Measurements from ENCODE around the gene FKBP1A.

The FKBP1A gene

DNA sequence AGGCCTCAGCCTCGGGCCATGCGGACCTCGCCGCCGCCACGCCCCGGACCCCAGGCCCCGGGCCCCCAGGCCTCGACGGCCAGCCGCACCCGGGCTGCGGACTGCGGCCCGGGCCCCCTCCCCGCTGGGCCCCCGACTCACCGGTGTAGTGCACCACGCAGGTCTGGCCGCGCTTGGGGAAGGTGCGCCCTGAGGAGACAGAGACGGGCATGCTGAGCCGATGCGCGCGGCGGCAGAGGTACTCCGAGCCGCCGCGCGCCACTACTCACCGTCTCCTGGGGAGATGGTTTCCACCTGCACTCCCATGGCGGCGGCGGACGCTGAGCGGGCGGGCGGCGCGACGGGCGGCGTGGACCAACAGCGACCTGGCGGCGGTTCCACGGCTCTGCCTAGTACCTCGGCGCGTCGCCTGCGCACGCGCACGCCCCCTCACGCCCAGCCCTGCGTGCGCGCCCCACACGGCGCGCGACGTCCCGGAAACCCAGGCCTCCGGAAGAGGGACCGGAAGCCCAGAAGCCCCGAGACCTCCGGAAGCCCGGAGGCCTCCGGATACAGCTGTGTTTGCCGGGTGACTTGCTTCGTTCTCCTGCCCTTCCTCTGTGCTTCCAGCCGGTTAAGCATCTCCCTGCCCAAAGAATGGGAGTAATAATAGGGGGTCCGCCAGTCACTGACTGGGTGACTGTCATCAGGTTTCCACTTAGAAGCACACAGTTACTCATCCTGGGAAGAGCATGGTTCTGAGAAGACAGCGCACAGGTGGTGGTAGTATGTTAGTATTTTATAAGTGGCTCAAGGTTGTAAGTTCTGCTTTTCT lies at the start of gene FKBP1A:
Gene FKBP1A, minus strand, starts transcription at position 362 of the 814 bp plus-strand sequence. Its CDS starts 56 bp downstream, at position 306.
- peak in 54 of 56 donors; percentile 44 to 92 (median 81) for DNase-seq

DNA sequence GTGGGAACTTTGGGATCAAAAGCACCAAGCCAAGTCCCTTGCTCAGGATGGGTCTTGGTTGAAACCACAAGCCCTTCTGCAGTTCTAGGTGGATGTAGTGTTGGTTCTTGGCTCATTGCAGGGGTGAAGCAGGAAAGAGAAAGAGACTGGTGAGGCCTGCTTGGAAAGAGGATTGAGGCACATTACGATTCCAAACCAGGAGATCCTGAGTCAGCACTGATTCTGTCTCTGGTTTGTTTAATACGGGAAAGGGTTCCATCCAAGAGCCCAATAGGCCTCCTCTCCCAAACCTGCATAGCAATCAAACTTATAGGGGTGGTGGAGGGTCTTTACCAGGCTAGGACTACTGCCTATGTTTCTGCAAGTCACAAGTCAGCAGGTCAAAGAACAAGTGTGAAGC lies 49.5 kb upstream of the FKBP1A start:
- DNase-seq = no peak

DNA sequence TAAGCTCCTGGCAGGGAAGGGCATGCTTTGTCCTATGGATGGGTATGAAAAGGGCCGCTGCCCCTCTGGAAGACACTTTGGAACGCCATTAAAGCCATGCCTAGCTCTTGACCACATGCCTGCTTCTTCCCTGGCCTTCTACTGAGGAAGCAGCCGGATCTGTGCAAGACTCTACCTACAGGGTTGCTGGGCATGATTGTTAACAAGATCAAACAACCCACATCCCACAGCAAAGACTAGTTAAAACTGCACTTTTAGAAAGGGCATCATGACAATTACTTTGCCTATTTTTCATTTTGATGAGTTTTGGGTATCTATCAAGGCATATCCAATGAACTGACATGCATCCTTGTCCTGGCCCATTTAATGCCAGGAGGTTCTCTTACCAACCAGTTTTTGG lies 48.3 kb upstream of the FKBP1A start:
- DNase-seq = no peak

DNA sequence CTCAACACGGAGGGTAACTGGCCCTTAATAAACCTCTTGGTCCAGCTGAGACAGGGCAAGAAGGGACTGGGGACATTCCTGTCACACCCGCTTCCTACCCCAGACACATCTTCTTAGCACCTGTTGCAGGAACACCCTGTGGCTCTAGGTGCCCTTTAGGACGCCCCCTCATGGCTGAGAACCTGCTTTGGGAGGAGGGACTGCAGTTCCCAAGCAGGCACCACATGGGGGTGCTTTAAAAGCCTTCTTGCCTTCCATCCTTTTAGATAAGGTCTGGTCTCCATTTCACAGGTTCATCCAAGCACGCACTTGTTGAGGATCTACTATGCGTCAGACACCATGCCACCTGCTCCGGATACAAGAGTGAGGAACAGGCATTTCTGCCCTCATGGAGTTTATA lies 47.2 kb upstream of the FKBP1A start:
- no peak for DNase-seq

DNA sequence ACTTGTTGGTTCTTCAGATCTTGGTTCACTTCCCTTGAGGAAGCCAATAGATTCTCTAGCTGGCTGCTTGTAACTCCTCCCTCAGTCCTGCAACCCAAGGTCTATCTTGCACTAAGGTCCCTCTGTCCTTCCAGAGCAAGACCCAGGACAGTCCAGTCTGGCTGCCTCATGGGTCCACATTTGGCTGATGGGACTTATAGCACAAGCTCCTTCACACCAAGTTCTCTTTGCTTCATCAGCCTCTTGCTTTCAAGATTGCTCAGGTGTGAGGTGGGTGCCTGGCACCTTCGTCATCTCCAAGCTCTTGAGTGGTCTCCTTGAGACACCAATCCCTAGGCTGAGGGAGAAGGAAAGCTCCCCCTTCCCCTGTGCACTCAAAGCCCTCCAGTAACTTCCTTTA lies 45.5 kb upstream of the FKBP1A start:
- DNase-seq = no peak

DNA sequence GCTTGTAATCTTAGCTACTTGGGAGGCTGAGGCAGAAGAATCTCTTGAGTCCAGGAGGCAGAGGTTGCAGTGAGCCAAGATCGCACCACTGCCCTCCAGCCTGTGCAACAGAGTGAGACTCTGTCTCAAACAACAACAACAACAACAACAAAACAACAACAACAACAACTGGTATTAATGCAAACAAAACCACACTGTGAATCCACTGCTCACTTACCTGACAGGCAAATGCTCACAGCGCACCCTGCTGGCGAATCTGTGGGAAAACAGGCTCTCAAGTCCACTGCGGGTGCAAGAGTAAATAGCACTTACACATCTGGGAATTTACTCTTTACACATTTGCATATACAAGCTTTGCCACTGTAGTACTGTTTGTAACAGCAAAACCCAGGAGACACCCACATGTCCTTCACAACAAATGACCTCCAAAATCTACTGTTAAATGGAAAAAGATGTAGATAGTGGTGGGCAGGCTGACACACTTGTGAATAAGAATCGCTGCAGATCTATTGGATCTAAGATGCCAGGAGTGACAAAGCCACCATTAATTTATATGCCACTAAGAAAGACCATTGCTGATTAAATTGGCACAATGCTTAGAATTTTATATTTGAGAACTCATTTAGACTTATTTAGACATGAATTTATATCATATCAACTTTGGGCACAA lies 44.5 kb upstream of the FKBP1A start:
- DNase-seq = peak in 48 of 56 donors; percentile 1 to 78 (median 38)

DNA sequence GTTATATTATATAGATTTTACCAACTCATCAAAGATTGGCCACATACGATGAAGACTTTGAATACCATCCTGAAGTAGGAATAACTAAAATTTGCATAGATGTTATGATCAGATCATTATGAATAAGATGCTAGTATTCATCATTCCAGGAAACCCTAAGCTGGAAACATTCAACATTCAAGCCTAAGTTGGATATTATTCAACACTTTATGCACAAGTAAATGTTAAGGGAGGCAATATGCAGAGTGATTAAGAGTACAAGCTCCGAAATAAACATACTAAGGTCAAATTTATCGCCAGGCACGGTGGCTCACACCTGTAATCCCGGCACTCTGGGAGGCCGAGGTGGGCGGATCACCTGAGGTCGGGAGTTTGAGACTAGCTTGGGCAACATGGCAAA lies 43.4 kb upstream of the FKBP1A start:
- no peak for DNase-seq

DNA sequence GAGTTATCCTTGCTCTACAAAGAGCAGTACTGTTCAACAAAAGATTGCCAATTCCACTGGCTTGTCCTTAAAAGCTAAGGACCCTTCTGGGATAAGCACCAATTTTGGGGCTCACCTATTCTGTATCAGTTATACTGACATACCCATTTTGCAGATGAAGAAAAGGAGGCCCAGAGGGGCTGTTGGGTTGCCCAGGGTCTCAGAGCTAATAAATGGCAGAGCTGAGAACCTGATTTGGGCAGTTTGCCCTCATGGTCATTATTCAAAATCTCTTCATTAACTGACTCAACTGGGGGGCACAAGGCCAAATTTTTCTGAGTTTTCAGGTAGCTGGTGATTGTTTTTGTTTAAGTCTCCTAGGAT lies 42.5 kb upstream of the FKBP1A start:
- DNase-seq = no peak

DNA sequence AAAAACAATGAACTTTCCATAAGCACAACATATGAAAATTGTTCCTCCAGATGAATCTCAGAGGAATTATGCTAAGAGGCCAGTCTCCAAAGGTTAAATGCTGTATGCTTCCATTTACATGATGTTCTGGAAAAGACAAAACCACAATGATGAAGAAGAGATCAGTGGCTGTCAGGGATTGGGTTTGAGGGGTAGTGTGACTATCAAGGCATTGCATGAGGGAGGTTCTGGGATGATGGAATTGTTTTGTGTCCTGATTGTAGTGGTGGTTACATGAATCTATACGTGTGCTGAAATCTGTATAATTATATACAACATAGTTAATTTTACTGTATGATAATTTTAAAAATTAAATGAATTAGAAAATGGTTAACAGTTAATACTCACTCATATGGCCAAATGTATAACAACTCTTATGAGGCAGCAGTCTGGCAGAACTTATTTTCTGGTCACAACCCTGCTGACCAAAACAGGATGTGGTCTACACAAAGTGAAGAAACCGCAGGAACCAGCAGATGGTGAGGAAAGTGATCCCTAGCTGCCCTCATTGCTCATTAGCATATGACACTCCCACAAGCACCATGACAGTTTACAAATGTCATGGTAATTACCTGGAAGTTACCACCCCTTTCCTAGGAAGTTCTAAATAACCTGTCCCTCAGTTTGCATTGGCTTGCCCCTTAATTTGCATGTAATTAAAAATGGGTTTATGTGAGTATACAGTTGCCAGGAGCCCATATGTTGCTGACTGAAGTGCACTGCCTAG lies 41.9 kb upstream of the FKBP1A start:
- DNase-seq = peak in 2 of 56 donors; percentile 3 to 21

DNA sequence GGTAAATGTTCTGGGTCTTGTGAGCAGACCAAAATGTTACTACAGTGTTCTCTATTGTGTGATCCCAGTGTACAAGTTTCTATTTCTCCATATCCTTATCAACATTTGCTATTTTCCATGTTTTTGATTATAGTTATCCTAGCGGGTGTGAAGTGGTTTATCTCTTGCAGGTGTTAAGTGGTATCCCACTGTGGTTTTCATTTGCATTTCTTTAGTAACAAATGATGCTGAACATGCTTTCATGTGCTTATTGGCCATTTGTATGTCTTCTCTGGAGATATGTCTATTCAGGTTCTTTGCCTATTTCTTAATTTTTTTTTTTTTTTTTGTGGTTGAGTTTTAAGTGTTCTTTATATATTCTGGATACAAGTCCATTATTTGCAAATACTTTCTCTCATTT lies 38.3 kb upstream of the FKBP1A start:
- DNase-seq = no peak

DNA sequence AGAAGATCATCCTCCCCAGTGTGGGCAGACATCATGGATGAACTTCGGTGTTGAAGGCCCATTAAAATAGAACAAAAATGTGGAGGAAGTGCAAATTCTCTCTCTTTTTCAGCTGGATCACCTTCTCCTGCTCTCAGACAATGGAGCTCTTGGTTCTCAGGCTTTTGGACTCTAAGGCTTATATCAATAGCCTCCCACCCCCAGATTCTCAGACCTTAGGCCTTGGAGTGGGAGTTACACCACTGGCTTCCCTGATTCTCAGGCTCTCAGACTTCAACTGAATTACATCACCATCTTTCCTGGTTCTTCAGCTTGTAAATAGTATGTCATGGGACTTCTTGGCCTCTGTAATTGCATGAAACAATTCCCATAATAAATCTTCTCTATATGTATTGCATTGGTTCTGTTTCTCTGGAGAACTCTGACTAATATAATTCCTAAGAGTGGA lies 37.2 kb upstream of the FKBP1A start:
- no peak for DNase-seq

DNA sequence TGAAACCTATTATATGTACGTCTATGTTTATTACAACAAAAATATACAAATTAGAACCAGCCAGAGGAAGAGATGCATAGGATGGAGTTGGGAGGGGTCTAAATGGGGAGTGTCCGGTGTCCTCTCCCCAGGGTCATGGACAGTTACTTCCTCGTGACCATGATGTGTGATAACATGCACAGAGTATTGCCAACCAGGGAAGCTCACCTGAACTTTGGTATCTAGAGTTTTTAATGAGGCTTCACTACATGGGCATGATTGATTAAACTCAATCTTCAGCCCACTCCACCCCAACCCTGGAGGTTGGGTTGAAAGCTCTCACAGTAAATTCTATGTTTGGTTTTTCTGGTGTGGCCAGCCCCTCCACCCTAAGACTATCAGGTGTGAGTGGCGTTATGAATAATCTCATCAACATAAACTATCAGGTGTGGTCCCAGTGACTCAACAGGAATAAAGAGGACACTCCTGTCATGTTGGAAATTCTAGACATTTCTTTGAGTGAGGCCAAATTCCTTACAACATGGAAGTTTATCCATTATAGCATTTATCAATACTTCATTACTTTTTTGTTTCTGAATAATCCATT lies 36.4 kb upstream of the FKBP1A start:
- DNase-seq = no peak

DNA sequence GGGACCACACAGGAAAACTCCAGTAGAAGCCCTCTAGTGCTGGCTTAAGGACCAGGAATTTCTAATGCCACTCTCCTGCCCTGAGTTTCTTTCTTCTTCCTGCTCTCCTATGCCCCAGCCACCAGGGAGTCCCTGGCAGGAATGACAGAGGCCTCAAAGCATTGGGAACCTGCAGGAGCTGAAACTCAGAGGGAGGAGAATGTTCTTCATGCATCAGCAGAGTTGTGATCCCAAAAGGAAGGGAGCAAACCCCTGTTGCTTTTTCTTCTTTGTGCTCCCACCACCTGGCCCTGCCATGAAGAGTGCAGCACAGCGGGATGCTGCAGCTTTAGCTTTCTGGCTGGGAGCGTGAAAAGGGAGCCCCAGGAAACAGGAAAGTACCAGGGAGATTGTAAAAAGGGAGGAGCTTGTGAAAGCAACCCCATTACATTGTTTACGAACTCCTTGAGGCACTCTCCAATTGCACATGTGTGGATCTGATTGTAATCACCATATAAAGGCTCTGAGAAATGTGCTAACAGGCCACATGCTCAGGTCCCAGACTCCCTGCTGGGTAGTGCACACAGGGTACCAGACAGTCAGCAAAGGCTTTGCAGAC lies 34.7 kb upstream of the FKBP1A start:
- DNase-seq = no peak

DNA sequence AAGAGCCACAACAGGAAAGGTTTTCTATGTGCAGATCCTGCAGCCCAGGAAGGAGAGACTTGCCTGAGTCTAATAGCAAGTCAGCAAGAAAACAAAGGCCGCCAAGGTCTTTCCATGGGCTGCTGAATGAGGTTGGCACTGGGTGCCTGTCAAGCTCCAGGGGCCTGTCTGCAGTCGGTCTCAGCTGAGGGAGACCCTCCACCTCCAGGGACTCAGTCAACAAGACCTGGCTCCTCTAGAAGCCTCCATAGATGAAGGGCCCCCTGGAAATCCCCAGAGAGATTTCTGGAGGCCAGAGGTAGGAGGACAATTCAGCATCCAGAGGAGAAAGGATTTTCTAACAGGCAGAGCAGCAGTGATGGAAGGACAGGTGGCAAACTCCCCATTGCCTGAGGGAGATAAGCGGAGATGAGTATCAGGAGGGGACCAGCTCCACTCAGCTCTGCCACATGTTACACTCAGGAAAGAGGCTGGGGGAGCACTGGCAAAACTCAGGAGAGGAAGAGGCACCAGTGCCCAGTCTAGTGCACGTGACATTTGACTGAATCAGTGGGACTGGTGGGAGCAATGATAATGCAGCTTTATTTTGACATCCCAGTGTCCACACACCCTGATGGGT lies 33.5 kb upstream of the FKBP1A start:
- DNase-seq = no peak

DNA sequence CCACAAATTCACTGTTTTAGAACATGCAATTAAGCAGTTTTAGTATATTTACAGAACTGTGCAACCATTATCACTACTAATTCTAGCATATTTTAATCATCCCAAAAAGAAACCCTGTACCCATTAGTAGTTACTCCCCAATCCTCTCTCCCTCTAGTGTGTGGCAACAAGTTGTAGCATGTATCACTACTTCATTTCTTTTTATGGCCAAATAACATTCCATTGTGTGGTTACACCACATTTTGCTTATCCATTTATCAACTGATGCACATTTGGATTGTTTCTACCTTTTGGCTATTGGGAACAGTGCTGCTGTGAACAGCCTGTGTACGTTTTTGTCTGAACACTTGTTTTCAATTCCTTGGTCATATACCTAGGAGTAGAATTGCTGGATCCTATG lies 31.5 kb upstream of the FKBP1A start:
- DNase-seq = no peak

DNA sequence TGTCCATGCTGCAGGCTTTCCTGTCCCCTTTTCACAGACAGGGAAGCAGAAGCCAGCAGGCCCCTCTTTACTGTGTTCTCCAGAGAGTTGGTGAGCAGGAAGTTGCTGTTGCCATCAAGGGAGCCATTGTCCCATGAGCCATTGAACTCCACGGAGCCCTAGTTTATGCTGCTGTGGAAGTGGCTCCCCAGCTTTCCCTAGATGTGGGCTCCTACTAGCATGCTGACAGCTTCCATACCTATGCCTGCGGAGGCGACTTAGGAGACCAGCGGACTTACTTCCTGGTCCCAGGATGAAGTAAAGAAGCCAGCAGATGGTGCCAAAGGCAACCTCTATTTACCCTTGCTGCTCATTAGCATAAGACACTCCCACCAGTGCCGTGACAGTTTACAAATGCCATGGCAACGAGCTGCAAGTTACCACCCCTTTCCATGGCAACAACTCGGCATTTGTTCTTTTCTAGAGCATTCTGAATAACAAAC lies 30.8 kb upstream of the FKBP1A start:
- DNase-seq = peak in 30 of 56 donors; percentile 2 to 72 (median 30)

DNA sequence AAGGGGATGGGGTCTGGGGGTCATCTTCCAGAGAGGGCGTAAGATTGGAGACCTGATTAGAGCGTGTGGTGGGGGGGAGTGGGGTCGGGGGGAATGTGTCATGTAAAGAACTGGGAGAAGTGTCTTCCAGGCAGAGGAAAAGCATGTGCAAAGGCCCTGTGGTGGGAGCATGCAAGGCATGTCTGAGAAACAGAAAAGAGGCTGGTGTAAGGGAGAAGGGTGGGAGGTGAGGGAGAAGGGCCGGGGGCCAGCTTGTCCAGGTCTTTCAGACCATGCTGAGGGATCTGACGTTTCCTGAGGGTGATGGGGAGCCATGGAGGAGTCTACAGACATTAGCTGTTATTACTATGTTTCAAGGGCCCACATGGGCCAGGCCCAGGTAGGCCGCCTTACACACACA lies 30.4 kb upstream of the FKBP1A start:
- DNase-seq = no peak

DNA sequence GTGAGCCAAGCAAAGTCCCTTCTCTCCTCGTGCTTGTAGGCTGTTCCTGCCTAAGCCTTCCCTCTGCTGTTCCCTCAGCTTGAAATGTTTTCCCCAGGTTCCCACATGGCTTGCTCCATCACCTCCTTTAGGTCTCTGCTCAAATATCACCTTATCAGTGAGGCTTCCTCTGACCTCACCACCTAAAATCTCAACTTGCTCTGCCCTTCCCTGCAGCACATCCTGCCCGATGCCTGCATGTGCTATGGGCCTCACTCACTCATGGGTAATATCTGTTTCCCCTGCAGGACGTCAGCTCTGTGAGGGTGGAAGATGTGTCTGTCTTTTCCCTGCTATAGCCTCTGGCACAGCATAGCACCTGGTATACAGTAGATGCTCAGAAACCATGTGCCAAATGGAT lies 29.9 kb upstream of the FKBP1A start:
- DNase-seq = no peak

DNA sequence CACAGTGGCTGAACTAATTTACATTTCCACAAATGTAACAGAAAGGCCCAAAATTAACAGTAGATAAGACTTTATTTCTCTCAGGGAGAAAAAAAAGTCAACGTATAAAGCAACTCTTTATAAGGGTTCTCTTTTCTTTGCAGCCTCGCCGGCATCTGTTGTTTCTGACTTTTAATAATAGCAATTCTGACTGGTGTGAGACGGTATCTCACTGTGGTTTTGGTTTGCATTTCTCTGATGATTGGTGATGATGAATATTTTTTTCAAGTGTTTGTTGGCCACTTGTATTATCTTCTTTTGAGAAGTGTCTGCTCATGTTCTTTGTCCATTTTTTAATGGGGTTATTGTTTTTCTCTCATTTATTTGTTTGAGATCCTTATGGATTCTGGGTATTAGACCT lies 27.2 kb upstream of the FKBP1A start:
- no peak for DNase-seq

DNA sequence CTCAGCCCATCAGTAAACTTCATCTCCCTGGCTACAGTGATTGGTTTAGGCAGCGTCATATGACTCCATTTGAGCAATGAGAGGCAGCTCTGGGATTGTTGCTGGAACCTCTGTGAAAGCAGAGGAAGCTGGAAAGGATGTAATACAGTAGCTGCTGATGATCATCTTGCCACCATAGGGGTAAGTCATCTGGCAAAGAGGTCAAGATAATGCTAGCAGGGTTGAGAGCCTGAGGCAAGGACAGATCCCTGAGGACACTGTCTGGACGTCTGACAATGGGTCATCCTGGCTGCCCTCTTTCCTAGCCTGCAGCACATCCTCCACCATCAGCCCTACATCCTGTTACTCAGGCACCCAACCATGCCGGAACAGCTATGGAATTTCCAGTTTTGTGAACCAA lies 25.5 kb upstream of the FKBP1A start:
- no peak for DNase-seq

DNA sequence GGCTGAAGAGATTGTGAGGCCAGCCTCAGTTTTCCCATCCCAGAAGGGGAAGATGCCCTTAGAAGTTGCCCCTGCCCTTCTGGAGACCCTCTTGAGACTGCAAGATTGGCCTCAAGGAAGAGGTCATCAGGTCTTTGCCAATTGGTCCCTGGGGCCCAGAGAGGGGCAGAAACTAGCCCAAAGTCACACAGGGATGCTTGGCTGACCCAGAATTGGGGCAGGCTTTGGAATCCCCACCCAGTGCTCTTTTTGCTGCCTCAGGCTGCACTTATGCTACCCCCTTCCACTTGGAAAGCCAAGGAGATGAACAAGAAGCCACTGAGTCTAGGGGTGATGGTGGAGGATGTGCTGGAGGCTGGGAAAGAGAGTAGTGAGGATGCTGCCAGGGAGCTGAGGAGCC lies 24.9 kb upstream of the FKBP1A start:
- DNase-seq = no peak
